IMR-90 (cell line): ENCODE results near the gene RRP8. TPM values are rescaled to one million over a fixed set of nuclear protein-coding genes. Genes with fewer than 3 reads are reported as not detected.

Source experiments
- ATAC-seq: fragments of 200-7000 bp; cut with Tn5 transposase; 2 replicates; pipeline ENCODE4 v1.9.1; 2020; ENCODE audit warnings: low read depth, mild to moderate bottlenecking, moderate library complexity
- BruUV-seq: library from RNA; stranded (reverse); fragments of 400-500 nt; replicated peaks from 2 replicates; lab custom pipeline; 2021; lab: Mats Ljungman, UMichigan
- CTCF ChIA-PET: fragments of 300-600 bp; formaldehyde crosslinking; extraction: SDS; loops from one replicate; lab custom pipeline; 2021; ENCODE audit warnings: antibody characterized with exemption; lab: Yijun Ruan, JAX
- POLR2A ChIA-PET: fragments of 300-600 bp; sonication (Branson Sonifier 250); formaldehyde crosslinking; loops from one replicate; lab custom pipeline; 2022; ENCODE audit warnings: antibody characterized with exemption; ENCODE audit not compliant: unreplicated experiment; lab: Charles Lee
- DNase-seq: peaks from one replicate; pipeline ENCODE4 v3.0.0; 2013
- H2AFZ ChIP-seq: replicated peaks from 2 replicates; pipeline ENCODE3; 2013; ENCODE audit warnings: low read length, mild to moderate bottlenecking; ENCODE audit not compliant: poor library complexity
- H2AK5ac ChIP-seq: 2 replicates; pipeline ENCODE4 v1.6.1; 2013; ENCODE audit warnings: low read depth, low read length, inconsistent platforms
- H2AK9ac ChIP-seq: replicated peaks from 2 replicates; pipeline ENCODE3; 2013; ENCODE audit warnings: mild to moderate bottlenecking, low read depth, low read length, moderate library complexity; ENCODE audit not compliant: poor library complexity
- H2BK120ac ChIP-seq: 2 replicates; pipeline ENCODE4 v1.6.1; 2013; ENCODE audit warnings: low read depth, low read length, inconsistent platforms
- H2BK15ac ChIP-seq: 3 replicates; pipeline ENCODE4 v1.6.1; 2013; ENCODE audit warnings: low read depth, low read length, inconsistent platforms
- H2BK20ac ChIP-seq: 2 replicates; pipeline ENCODE4 v1.6.1; 2013; ENCODE audit warnings: low read depth, mild to moderate bottlenecking, inconsistent platforms, low read length, moderate library complexity
- H2BK5ac ChIP-seq: 2 replicates; pipeline ENCODE4 v1.6.1; 2013; ENCODE audit warnings: mild to moderate bottlenecking, low read depth, low read length, inconsistent platforms; ENCODE audit not compliant: poor library complexity, severe bottlenecking
- H3K14ac ChIP-seq: replicated peaks from 2 replicates; pipeline ENCODE4 v1.6.1; 2013; ENCODE audit warnings: low read depth, low read length, inconsistent platforms
- H3K18ac ChIP-seq: 2 replicates; pipeline ENCODE4 v1.6.1; 2013; ENCODE audit warnings: low read depth, low read length, control low read depth
- H3K23ac ChIP-seq: 2 replicates; pipeline ENCODE4 v1.6.1; 2013; ENCODE audit warnings: low read depth, low read length, inconsistent platforms
- H3K27ac ChIP-seq: 2 replicates; pipeline ENCODE4 v1.5.1; 2013; ENCODE audit warnings: mild to moderate bottlenecking, control low read depth, low read length; ENCODE audit not compliant: insufficient read depth
- H3K27me3 ChIP-seq: 2 replicates; pipeline ENCODE4 v1.6.1; 2013; ENCODE audit warnings: low read length; ENCODE audit not compliant: control insufficient read depth, insufficient read depth
- H3K36me3 ChIP-seq: 2 replicates; pipeline ENCODE4 v1.6.1; 2013; ENCODE audit warnings: low read length, mixed read lengths; ENCODE audit not compliant: control insufficient read depth, insufficient read depth
- H3K4ac ChIP-seq: 2 replicates; pipeline ENCODE4 v1.6.1; 2013; ENCODE audit warnings: low read depth, low read length, inconsistent platforms
- H3K4me1 ChIP-seq: 2 replicates; pipeline ENCODE4 v1.6.1; 2013; ENCODE audit warnings: low read length, mixed read lengths; ENCODE audit not compliant: control insufficient read depth, insufficient read depth
- H3K4me2 ChIP-seq: 2 replicates; pipeline ENCODE4 v1.6.1; 2013; ENCODE audit warnings: low read depth, mild to moderate bottlenecking, control low read depth, low read length, moderate library complexity
- H3K4me3 ChIP-seq: 2 replicates; pipeline ENCODE4 v1.5.1; 2013; ENCODE audit warnings: low read depth, mild to moderate bottlenecking, control low read depth, low read length, moderate library complexity; ENCODE audit not compliant: insufficient read depth
- H3K56ac ChIP-seq: 2 replicates; pipeline ENCODE4 v1.6.1; 2013; ENCODE audit warnings: low read length, inconsistent platforms; ENCODE audit not compliant: insufficient read depth; ENCODE audit errors: extremely low read depth
- H3K79me1 ChIP-seq, 2 experiments: 2 replicates each; pipeline ENCODE4 v1.6.1; 2013; ENCODE audit warnings: low read length in 2 of 2, inconsistent platforms in 1 of 2, low read depth in 1 of 2
- H3K9ac ChIP-seq: 2 replicates; pipeline ENCODE4 v1.6.1; 2013; ENCODE audit warnings: low read depth, low read length, control low read depth
- H3K9me1 ChIP-seq: 2 replicates; pipeline ENCODE4 v1.6.1; 2013; ENCODE audit warnings: low read length, inconsistent platforms; ENCODE audit not compliant: insufficient read depth
- H3K9me3 ChIP-seq: 2 replicates; pipeline ENCODE4 v1.6.1; 2013; ENCODE audit warnings: low read length; ENCODE audit not compliant: control insufficient read depth, insufficient read depth
- H4K20me1 ChIP-seq: 2 replicates; pipeline ENCODE4 v1.6.1; 2013; ENCODE audit warnings: low read length, inconsistent platforms; ENCODE audit not compliant: insufficient read depth
- H4K5ac ChIP-seq: 2 replicates; pipeline ENCODE4 v1.6.1; 2013; ENCODE audit warnings: mild to moderate bottlenecking, low read depth, low read length, control low read depth
- H4K8ac ChIP-seq, 2 experiments: 2 replicates each; pipeline ENCODE4 v1.6.1; 2013; ENCODE audit warnings: low read depth in 2 of 2, low read length in 2 of 2, control low read depth in 1 of 2, inconsistent platforms in 1 of 2
- H4K91ac ChIP-seq: 2 replicates; pipeline ENCODE4 v1.6.1; 2013; ENCODE audit warnings: low read depth, low read length, inconsistent platforms; ENCODE audit not compliant: insufficient read depth
- BHLHE40 ChIP-seq: fragments of 150-350 bp; IDR thresholded peaks from 2 replicates; pipeline ENCODE4 v1.6.1; 2016; ENCODE audit warnings: mild to moderate bottlenecking, low read depth, low read length
- CEBPB ChIP-seq: IDR thresholded peaks from 2 replicates; pipeline ENCODE4 v1.6.1; 2012; ENCODE audit warnings: low read depth, low read length, improper control_type of control experiment
- CHD1 ChIP-seq: IDR thresholded peaks from 2 replicates; pipeline ENCODE4 v1.6.1; 2012; ENCODE audit warnings: low read depth, low read length, improper control_type of control experiment
- FOS ChIP-seq: fragments of 150-350 bp; IDR thresholded peaks from 2 replicates; pipeline ENCODE4 v1.6.1; 2016; ENCODE audit warnings: low read depth, low read length
- MAFK ChIP-seq: IDR thresholded peaks from 2 replicates; pipeline ENCODE4 v1.6.1; 2012; ENCODE audit warnings: low read depth, low read length, improper control_type of control experiment
- MXI1 ChIP-seq: IDR thresholded peaks from 2 replicates; pipeline ENCODE4 v1.6.1; 2012; ENCODE audit warnings: low read depth, mild to moderate bottlenecking, low read length, moderate library complexity, borderline replicate concordance
- NFE2L2 ChIP-seq: fragments of 150-350 bp; IDR thresholded peaks from 2 replicates; pipeline ENCODE4 v1.6.1; 2016; ENCODE audit warnings: low read depth, mild to moderate bottlenecking, low read length
- POLR2A ChIP-seq: IDR thresholded peaks from 2 replicates; pipeline ENCODE4 v1.6.1; 2012; ENCODE audit warnings: mild to moderate bottlenecking, low read depth, low read length
- RAD21 ChIP-seq: IDR thresholded peaks from 2 replicates; pipeline ENCODE4 v1.6.1; 2012; ENCODE audit warnings: low read length, improper control_type of control experiment
- RCOR1 ChIP-seq: IDR thresholded peaks from 2 replicates; pipeline ENCODE4 v1.6.1; 2012; ENCODE audit warnings: mild to moderate bottlenecking, low read length, improper control_type of control experiment; ENCODE audit not compliant: insufficient replicate concordance
- RFX5 ChIP-seq: IDR thresholded peaks from 2 replicates; pipeline ENCODE4 v1.8.0; 2012; ENCODE audit warnings: low read depth, mild to moderate bottlenecking, low read length, moderate library complexity
- USF2 ChIP-seq: fragments of 150-350 bp; IDR thresholded peaks from 2 replicates; pipeline ENCODE4 v1.6.1; 2017; ENCODE audit warnings: mild to moderate bottlenecking, antibody characterized with exemption, low read length, low read depth
- WGBS, 2 experiments: methylation state at CpG; one replicate each; pipeline versions ENCODE4 v1.1.5 to v1.1.7; 2013; ENCODE audit warnings: missing lambda C conversion rate in 2 of 2; ENCODE audit not compliant: insufficient read length in 1 of 2; ENCODE audit errors: extremely low coverage in 2 of 2; 5-methylcytosine and 5-hydroxymethylcytosine counted together
- dilution Hi-C: fragments of 300-500 bp; cut with HindIII; formaldehyde crosslinking; loops from one replicate; pipeline ENCODE4 v1.14.3; 2018; ENCODE audit warnings: low sequenced_read_pairs; ENCODE audit not compliant: unreplicated experiment
- in situ Hi-C: fragments of 300-500 bp; cut with MboI; formaldehyde crosslinking; loops from 3 replicates; pipeline ENCODE4 v1.14.3; 2019; ENCODE audit warnings: low sequenced_read_pairs, inconsistent platforms, mixed read lengths
- intact Hi-C: fragments of 100-400 bp; cut with micrococcal nuclease; formaldehyde crosslinking; loops from 2 replicates; pipeline ENCODE4 v1.10.0; 2022
- polyA plus RNA-seq, 3 experiments: library from polyadenylated mRNA; depleted of rRNA; stranded (reverse); fragments of >200 nt; gene quantifications; 2 replicates each; pipeline ENCODE4 v1.2.3, GENCODE V29; 2012; ENCODE audit warnings: low replicate concordance in 1 of 3
- total RNA-seq: library from RNA; depleted of rRNA; stranded (reverse); fragments of >200 nt; gene quantifications from 2 replicates; pipeline ENCODE4 v1.2.3, GENCODE V29; 2012

Gene RRP8
- total and polyA plus RNA-seq, 2 of the 4 experiments (the other 2 are of a cell fraction), result 10.8 to 11.5 TPM

- Histone ChIP-seq H2BK5ac (no peak overlapping the region), H3K23ac (no peak overlapping the region), H3K27ac (no peak overlapping the region), H3K14ac (no peak overlapping the region), H3K9ac (no peak overlapping the region), H4K91ac (no peak overlapping the region), H3K4me2 (no peak overlapping the region), H2AK5ac (no peak overlapping the region), H2AK9ac (no peak overlapping the region), H4K5ac (no peak overlapping the region), H4K20me1 (no peaks in the 10 kb centered on the region; the same call in 1 of the 2 replicates), H3K4me3 (no peak overlapping the region), H3K18ac (no peak overlapping the region), H3K4me1 (no peaks in the 10 kb centered on the region), H2BK20ac (no peak overlapping the region), H3K9me3 (peaks cover 2% of the 10 kb centered on the region; the same call in 1 of the 2 replicates), H3K9me1 (no peaks in the 10 kb centered on the region), H3K4ac (no peak overlapping the region), H3K79me1 (peaks cover 0 to 2% of the 10 kb centered on the region in 2 experiments; a peak in 2 of 4 replicates), H3K56ac (no peak overlapping the region), H2BK15ac (no peak overlapping the region), H3K27me3 (no peaks in the 10 kb centered on the region), H2AFZ (no peak overlapping the region), H4K8ac (no peak overlapping the region), H3K36me3 (peaks cover 5% of the 10 kb centered on the region; the same call in 1 of the 2 replicates), H2BK120ac (no peak overlapping the region)
- in situ Hi-C loops, result no loop called here
- ATAC-seq (no peak), DNase-seq (no peak)
- intact Hi-C loops, result no loop called here
- CTCF ChIA-PET, result no interaction called here
- no TSS peak for BruUV-seq
- no CpG with 5 or more reads among the region's 1 CpG for WGBS, 2 experiments
- POLR2A ChIA-PET, result no interaction called here
- dilution Hi-C loops, result no loop called here
- no peak for TF ChIP-seq RFX5
- no peak for TF ChIP-seq USF2
- no peak for TF ChIP-seq RCOR1
- no peak for TF ChIP-seq CEBPB
- no peak for TF ChIP-seq MAFK
- TF ChIP-seq POLR2A, result no peak
- TF ChIP-seq CHD1, result no peak
- TF ChIP-seq RAD21, result no peak
- no peak for TF ChIP-seq MXI1
- no peak for TF ChIP-seq NFE2L2
- no peak for TF ChIP-seq FOS
- TF ChIP-seq BHLHE40, result no peak
Measured at GRCh38 chr11:6588018-6588417, 15.4 kb downstream of the RRP8 start.
